Stimulated activated CD8-positive, alpha-beta memory T cell treated with anti-CD3 and anti-CD28 coated beads, Interleukin-7, amount 100 ng/mL, for 48 hours (primary cell): ENCODE measurements around the gene EMX1.

Experiments used
- DNase-seq, 2 donors: peaks; one replicate each; pipeline ENCODE4 v3.0.0-alpha.2; 2020; ENCODE audit warnings: low read depth in 1 of 2; ENCODE audit errors: extremely low read depth in 1 of 2

EMX1 gene

DNA sequence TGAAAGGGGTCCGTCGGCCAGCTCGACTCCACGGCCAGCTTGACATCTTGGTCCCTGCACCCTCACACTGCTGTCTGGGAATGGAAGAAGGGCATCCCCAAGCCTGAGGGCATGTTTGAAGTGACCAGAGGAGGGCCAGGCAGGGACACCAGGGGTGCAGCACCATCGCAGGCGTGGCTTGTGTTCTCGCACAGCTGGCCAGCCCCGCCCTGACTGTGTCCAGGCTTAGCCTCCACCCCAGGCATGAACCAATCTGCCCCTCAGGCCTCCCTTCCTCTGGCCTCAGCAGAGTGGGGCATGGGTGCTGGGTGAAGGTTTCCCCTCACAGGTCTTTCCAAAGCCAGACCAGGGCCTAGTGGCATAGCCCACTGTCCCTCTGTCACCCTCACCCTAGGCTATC, 25.0 kb downstream of the EMX1 start:
- no peak for DNase-seq

DNA sequence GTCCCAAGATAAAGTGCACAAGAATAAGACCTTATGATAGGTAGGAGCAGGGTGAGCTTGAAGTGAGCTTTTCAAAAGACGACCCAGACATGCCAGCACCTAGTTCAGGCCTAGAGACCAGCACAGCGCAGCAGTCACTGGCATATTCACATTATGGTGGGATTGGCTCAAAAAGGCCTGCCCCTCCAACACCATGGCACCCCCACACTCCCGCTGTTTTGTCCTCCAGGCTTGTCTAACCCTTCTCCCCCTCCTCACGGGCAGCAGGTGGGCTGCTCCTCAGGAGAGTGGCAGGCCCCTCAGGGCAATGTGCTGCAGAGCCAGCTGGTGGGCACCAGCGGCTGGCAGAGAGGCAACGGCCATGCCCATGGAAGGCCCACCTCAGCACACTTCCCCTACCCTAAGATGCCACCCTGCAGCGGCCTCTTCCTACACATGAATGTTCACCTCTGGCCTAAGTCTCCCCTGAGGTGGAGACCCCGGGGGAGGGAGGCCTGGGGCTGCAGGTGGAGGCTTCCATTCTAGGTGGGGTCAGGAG, 25.6 kb downstream of the EMX1 start:
- DNase-seq = no peak

DNA sequence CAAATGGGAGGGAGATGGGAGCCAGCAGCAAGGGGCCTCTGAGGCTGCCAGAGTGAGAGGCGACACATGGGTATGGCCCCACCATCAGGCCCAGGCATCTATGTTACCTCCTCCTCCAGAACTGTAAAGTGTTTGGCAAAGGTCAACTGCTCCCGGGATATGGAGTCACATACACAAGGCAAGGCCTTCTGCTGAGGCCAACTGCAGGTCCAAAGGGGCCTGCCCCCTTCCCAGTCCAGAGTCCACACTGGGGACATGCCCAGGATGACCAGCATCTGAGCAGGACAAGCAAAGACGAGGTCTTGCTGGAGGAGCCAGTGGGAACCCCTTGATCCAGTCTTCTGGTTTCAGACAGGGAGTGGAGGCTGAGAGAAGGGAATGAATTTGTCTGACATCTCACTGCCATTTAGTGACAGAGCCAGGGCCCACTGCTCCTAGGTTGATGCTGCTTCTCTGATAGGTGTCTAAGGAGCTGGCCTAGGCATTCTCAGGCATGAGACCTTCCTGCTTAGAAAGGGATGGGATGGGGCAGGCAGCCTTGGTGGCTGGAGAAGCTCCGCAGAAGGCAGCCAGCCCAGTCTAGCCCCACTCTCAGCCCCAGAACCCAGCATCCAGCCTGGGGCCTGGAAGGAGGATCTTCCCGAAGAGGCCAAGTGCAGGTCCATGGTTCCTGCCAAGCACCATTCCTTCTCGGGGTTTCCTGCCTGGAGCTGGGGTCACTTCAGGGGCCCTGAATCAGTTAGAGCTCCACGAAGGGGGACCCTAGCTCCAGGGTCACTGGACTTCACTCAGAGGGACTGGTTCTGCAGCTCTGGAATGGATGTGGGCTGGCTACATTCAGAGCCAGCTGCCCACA, 26.4 kb downstream of the EMX1 start:
- no peak for DNase-seq

DNA sequence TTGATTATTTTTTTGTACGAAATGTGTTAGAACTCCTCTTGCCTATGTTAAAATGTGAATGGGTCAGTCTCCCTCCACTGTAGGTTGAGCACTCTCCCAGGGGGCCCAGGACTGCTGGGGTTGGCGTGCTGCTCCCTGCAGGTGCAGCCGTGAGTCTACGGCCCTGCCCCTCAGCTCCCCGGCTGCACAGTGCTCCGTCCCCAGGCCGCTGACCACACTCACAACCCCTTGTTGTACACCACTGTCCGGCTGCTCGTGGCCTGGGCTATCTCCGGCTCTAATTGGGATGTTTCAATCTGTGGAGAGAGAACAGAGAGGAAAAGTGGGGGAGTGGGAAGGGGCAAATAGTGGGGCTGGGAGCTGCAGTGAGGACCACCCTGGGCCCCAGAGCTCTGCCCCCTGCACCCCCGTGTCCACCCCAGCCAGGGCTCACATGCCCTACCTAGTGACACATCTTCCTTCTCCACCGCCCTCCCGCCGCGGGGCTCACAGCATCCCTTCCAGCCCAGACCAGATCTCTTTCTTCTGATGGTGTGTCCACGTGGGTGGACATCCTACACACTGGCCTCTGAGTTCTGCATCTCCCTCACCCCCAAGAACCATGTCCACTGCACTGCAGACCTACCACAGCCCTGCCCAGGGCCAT, 27.6 kb downstream of the EMX1 start:
- DNase-seq = no peak

DNA sequence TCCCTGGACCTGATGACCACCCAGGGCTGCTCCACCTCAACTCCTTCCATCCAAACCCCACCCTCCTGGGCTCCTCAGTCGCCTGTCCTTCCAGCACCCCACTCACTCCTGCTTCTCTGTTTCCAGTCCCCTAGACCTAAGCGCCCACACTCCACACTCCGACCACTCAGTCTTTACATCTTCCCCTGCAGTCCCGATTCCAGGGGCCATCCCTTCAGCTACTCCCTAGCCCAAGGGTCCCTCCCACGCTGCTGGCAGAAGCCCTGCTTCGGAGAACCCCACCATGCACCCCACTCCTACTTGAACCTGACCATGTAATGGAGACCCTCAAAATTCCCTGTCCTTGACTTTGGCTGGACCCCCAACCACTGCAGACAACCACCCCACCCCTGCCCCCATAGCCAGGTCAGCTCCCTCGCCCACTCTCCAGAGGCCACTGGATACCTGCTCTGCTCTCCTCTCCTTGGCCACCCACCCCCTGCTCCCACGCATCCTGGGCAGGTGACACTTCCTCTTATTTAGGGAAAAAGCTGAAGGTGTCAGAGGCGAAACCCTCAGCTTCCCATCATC, 28.2 kb downstream of the EMX1 start:
- DNase-seq = no peak

DNA sequence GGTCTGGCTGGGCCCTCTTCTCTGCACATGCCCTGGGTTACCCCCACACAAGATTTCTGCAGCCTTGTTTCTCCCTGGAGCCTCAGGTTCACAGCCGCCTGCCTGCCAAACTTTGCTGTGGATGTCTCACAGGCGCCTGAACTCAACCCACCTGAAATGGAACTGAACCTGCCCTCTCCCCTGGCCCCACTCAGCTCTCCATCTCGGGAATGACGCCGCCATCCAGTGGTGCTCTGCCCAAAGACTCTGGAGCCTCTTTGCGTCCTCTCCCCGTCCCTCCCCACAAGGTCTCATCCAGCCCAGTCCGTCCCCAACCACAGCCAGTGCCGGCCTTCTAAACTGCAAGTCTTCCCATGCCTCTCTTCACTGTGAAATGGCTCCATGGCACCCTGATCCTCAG, 29.1 kb downstream of the EMX1 start:
- no peak for DNase-seq

DNA sequence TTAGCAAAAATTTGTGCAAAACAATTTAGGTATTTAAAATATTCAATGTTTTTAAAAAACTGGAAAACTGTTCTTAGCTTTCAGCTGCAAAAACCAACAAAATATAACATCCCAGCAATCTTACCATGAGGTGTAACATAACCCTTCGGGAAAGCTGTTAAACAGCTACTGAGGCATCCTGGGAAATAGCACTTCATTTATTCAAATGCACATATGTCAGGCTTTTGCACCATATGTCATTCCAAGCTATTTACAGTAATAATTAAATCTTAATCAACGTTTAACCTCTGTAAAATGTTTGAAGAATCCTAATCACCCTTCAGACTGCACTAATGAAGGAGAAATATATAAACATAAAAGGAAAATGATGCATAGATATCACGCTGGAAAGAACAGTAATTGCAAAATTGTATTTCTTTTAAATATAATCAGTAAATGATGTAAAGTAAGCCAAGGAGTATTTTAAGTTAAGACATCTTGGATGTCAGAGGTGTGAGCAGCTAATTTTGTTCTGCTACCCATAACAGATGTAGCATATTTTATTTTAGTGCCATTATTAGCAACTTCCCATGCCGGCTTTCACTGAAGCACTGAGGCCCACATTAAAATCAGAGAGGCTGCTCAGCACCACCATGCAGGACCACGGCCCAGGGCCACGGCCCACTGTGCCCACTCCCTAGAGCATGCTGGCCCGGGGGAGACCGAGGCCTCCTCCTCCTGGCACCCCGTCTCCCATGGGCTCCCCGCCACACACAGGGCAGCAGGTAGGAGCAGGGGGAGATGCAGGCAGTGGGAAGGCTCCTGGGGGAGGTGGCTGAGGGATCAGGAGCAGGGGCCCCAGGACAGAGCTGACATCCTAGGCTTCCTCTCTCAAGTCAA, 30.9 kb downstream of the EMX1 start:
- DNase-seq = no peak

DNA sequence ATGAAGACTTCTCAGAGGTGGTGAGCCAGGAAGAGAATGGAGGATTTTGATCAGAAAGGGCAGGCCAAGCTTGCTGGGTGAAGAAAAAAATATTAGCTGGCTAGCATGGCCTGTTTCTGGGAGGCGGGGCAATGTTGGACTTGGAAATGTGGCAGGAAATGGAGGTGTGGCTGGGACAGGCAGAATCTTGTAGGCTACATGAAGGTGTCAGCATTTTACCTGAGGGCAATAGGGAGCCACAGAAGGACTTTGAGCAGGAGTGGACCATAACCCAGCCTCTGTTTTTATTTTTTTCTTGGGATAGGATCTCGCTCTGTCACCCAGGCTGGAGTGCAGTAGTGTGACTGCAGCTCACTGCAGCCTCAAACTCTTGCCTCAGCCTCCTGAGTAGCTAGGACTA, 31.7 kb downstream of the EMX1 start:
- no peak for DNase-seq

DNA sequence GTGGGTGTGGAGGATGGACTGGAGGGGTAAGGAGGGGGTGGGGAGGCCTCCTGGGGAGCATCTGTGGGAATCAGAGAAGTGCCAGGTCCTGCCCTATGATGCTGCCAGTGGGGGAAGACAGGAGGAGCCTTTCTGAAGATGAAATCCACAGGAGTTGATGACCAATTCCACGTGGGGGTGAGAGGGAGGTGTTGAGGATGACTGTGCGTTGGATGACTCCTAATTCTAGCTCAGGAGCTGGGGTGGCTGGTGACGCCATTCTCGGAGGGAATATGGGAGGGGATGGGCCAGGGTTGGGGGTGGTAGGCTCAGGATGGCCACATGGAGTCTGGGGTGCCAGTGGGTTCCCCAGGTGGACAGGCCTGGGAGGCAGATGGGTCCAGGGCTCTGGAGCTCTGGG, 32.3 kb downstream of the EMX1 start:
- DNase-seq = no peak

DNA sequence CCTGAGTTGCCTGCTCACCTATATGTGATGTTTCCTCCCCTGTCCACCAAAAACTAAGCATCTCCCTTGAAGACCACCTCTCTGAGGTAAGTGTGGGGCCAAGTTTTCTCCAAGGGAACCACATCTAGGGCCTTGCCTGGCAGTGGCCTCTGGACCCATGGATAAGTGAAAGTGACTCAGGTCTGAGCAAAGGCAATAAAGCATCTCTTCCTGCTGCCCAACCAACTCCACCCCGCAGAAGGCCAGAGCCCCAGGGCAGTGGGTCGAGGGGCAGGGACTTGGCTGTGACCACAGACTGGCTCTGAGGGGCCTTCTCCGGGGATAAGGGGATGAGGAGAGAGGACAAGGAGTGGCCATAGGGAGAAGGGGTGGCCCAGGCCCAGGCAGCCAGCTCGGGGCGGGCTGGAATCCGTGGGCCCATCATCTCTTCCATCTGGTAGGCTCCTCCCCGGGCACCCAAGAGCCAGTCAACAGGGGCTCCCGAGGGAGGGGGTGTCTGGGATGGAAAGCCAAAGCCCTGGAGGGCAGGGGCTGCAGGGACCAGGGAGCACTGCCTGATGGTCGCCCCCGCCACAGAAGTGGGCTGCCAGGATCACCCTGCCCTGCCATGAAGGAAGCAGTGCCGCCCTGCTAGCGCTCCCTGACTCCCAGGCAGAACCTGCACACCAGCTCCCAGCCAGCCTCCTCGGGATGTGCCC, 33.4 kb downstream of the EMX1 start:
- DNase-seq = no peak

DNA sequence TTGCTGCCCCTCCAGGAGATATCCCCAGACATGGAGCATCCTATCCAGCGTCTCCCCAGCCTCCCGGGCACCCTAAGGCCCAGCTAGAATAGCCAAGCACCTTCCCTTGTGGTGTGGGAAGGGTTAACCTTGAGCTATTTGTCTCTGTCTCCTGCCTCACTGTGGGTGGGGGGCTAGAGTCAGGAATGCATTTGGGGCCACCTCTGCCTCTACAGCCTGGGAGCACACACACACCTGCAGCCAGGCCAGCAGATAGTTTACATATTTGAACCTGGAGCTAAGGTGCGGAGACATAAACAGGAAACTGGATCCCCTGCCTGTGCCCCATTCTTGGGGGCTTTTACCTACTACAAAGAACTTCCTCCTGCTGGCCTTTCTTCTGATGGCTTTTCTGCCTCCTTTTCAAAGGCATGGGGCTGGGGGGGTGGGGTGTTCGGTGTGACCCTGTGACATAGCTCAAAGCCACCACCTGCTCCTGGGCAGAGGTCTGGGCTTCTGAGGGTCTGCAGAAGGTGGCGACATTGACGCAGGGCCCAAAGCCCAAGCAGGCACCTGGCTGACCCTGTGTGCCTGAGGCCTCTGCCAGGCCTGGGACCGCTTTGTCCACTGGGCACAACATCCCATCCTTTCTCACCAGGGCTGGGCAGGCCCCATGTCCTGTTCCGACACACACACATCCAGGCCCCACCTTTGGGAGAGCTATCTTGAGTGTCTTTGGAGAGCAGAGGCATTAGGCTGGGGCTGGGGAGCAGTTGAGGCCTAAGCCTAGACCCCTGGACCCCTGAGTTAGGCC, 34.2 kb downstream of the EMX1 start:
- no peak for DNase-seq

DNA sequence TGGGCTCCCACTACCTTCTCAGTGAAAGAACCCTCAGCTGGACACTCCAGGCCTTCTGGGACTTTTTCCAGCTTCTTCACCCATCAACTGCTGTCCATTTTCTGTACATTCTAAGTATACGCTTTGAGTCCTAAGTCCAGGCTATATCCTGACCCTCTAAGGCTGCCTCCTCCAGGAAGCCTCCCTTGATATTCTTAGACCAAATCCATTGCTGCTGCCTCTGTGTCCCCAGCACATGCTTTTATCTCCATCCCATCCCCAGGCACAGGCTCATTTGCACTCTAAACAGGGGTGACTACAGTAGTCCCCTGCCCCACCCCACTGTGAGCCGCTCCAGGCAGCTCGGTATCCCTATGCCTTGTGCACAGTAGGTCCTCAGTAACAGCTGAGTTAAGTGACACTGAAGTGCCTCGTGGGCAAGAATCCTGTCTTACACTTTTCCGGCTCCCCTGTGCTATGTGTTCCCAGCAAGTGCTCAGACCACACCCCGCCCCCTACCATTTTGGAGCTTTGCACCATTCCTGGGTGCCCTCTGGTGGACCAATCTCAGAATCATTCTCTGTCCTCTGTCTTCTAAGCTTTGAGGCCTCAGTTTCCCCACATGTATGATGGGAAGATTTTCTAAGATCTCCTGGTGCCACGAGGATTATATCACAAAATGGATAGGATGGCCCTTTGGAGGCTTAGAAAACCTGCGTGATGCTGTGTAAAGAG, 34.9 kb downstream of the EMX1 start:
- DNase-seq = no peak

DNA sequence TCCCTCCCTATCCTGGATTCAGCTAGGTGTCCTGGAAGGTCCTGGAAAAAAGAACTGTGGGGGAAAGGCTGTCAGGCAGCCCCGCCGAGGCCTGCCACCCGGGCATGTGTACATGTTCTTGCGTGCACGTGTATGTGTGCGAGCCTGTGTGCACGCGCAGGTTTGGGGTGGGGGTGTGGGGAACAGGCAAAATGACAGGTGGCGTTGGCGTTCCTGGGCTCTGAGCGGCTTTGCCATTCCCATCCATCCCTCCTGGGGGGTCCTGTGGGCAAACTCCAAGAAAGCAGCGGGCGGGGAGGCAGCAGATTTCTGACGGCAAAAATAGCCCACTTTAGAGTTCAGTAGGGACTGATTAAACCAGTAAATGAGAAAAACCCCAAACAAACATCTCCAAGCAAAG, 35.6 kb downstream of the EMX1 start:
- no peak for DNase-seq

DNA sequence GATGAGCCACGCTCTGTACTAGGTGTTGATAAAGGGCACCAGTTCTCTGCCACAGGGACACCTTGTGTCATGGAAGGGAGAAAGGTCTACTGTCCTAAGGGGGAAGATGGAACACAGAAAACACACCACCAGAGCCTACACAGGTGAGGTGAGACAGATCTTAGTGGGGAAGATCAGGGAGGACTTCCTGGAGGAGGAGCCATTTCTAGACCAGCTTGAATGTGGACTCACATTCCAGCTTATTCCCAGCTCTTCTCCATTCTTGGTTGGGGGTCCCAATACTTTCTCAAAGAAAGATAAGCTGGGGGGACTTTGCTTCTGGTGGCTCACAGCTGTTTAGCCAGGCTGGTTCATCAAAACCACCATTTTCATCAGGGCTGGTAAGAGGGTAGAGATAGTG, 36.2 kb downstream of the EMX1 start:
- DNase-seq = no peak

DNA sequence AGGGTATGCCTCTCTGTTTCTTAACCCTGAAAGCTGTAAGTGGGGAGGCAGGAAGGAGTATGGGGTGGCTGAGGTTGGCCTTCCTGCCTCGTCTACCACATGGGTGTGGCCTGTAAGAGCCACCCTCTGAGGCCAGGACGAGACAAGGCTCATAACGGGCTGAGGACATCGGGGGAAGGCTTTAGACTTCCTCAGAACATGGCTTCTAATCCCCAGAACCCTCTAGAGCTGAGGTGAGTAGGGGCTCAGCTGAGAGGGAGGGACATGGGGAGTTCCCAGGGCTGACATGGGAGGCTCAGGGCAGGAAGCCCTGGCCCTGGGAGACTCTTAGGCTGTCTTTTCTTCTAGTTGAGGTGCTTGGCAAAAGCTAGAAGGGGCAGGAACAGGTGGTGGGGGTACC, 36.7 kb downstream of the EMX1 start:
- DNase-seq = no peak

DNA sequence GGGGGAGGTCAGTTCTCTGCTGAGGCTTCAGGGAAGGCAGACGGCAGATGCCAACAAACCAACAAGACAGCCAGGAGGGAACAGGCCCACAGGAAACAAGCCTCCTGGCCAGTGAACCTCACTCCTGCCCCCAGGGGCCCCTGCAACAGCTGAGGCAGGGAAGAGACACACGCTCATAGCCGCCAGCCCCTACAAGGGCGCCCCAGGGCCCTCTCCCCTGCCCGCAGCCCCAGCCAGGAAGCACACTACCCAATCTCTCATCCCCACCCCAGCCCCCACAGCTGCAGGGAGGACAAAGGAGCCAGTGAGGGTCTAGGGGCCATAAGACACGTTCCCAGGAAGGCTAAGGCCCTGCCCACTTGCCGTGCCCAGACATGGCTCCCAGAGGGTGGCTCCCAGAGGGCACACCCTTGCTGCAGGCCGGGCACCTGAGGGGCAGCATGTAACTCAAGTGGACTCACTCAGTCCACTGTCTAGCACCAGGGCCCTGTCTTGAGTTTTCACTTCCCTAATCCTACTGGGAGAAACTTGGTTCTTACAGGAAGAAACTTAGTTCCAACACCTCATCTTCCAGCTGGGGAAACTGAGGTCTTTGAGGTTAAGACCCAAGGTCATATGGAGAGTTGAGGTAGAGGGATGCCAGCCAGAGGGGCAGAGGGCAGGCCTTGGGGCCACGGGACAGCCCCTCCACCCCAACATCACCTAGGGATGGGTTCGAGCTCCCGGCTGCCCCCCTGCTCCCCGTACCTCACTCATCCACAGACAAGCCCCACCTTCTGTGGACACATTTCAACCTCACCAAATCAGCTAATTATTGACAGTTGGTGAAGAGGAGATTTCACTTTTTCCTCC, 37.3 kb downstream of the EMX1 start:
- no peak for DNase-seq

DNA sequence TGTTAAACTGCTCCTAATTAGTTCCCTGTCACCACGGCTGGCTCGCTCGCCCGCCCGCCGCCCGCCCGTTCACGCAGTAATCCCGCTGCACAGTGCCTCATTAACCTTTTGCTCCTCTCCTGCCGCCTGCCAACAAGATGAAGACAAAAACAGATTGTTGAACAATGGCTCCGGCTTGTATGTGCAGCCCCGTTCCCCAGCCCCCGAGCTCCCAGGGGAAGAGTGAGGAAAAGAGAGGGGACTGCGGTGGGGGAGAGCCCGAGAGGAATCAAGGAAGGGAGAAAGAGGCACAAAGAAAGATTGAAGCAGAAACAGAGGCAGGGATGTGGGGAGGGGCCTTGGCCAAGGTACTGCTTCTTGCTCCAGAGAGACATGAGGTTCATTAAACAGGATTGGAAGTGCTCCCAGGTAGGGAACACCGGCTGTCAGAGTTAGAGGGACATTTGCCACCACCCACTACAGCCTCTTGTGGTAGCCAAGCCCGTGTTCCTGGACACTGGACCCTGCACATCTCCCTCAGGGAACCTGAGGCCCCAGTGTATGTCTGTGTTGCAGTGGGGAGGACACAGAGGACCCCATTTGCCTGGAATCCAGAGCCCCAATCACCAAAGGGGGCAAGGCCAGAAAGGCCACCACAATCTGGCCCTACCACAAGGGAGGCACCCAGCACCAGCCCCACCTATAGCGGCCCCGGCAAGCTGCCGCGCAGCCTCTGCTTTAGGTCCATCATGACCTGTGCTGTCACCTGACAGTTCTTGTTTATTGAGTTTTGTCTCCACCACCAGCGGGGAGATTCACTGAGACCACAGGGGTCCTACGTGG, 38.1 kb downstream of the EMX1 start:
- DNase-seq = no peak
